Mesendoderm (in vitro differentiated cells): ENCODE results near the gene CMTM5.
"Not testable (repeated sequence)": the region's sequence is repeated elsewhere in the genome, so short reads cannot be mapped to it uniquely, and the experiment has no call there.

Experiments used
- DNase-seq: peaks from one replicate; pipeline ENCODE4 v3.0.0; 2013
- H2AK5ac ChIP-seq: 2 replicates; pipeline ENCODE4 v1.6.1; 2013; ENCODE audit warnings: low read length, inconsistent platforms
- H2BK120ac ChIP-seq: 2 replicates; pipeline ENCODE4 v1.6.1; 2013; ENCODE audit warnings: low read depth, mild to moderate bottlenecking, low read length, moderate library complexity, mixed read lengths
- H2BK15ac ChIP-seq: replicated peaks from 2 replicates; pipeline ENCODE4 v1.6.1; 2013; ENCODE audit warnings: low read depth, mild to moderate bottlenecking, moderate library complexity
- H2BK5ac ChIP-seq: 2 replicates; pipeline ENCODE4 v1.6.1; 2013; ENCODE audit warnings: low read length, inconsistent platforms
- H3K18ac ChIP-seq: 2 replicates; pipeline ENCODE4 v1.6.1; 2013; ENCODE audit warnings: mild to moderate bottlenecking, low read length, mixed read lengths
- H3K23ac ChIP-seq: one replicate; pipeline ENCODE4 v1.6.1; 2013; ENCODE audit warnings: low read length
- H3K27ac ChIP-seq: 2 replicates; pipeline ENCODE4 v1.5.1; 2013; ENCODE audit warnings: low read depth, mild to moderate bottlenecking, inconsistent platforms, low read length, moderate library complexity
- H3K27me3 ChIP-seq: 2 replicates; pipeline ENCODE4 v1.6.1; 2013; ENCODE audit warnings: low read length, control low read depth, mild to moderate bottlenecking, inconsistent platforms; ENCODE audit not compliant: insufficient read depth, poor library complexity
- H3K36me3 ChIP-seq: 2 replicates; pipeline ENCODE4 v1.6.1; 2013; ENCODE audit warnings: low read length, inconsistent platforms; ENCODE audit not compliant: control insufficient read depth, insufficient read depth
- H3K4ac ChIP-seq: one replicate; pipeline ENCODE4 v1.6.1; 2013; ENCODE audit warnings: low read depth, mild to moderate bottlenecking, low read length, moderate library complexity
- H3K4me1 ChIP-seq: 2 replicates; pipeline ENCODE4 v1.6.1; 2013; ENCODE audit warnings: low read depth, low read length, inconsistent platforms; ENCODE audit not compliant: control insufficient read depth
- H3K4me2 ChIP-seq: 2 replicates; pipeline ENCODE4 v1.6.1; 2013; ENCODE audit warnings: low read length
- H3K4me3 ChIP-seq: 2 replicates; pipeline ENCODE4 v1.5.1; 2013; ENCODE audit warnings: mild to moderate bottlenecking, low read length
- H3K56ac ChIP-seq: one replicate; pipeline ENCODE4 v1.6.1; 2013; ENCODE audit warnings: low read length
- H3K79me1 ChIP-seq: 2 replicates; pipeline ENCODE4 v1.6.1; 2013; ENCODE audit warnings: low read length, inconsistent platforms
- H3K79me2 ChIP-seq: 2 replicates; pipeline ENCODE4 v1.6.1; 2013; ENCODE audit warnings: mild to moderate bottlenecking, low read length; ENCODE audit not compliant: control insufficient read depth, insufficient read depth
- H3K9ac ChIP-seq: 2 replicates; pipeline ENCODE4 v1.6.1; 2013; ENCODE audit warnings: low read length, inconsistent platforms
- H4K5ac ChIP-seq: one replicate; pipeline ENCODE4 v1.6.1; 2013; ENCODE audit warnings: low read length
- H4K8ac ChIP-seq: one replicate; pipeline ENCODE4 v1.6.1; 2013; ENCODE audit warnings: low read depth, mild to moderate bottlenecking, control low read depth, low read length, moderate library complexity
- WGBS: extraction: QIAGEN DNeasy Blood & Tissue Kit; methylation state at CpG from one replicate; pipeline ENCODE4 v1.1.7; 2013; ENCODE audit warnings: low lambda C conversion rate, missing lambda C conversion rate; ENCODE audit not compliant: insufficient coverage; ENCODE audit errors: extremely low coverage; 5-methylcytosine and 5-hydroxymethylcytosine counted together

CMTM5 gene

DNA sequence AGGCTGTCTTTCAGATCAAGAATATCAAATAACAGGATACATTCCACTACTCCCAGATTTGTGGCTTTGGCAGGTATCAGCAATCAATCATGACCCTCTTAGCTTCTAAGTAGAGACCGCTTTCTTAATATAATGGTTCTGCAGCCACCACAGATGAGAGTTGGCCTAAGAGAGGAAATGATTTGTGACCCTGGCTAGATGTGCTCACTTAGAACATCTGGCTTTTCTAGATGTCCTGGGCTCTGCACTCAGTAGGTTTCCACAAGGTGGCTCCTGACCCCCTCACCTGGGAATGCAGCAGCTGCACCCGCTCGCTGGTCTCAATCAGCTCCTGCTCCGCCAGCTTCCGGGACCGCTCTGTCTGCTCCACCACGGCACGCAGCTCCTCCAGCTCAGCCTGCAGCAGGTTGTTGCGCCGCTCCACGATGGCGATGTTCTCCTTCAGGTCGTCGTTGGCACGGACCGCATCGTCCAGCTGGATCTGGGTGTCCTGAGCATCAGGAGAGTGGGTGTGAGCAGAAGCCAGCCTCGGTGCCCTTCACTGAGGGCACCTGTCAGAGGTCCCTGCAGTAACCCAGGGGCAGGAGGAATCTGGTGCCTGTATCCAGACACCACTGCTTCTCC is 8.9 kb downstream of the CMTM5 start:
- no peak overlapping the region for H3K4me3 ChIP-seq
- H4K8ac ChIP-seq = no peak overlapping the region
- H3K4me2 ChIP-seq = no peak overlapping the region
- H2BK5ac ChIP-seq = no peak overlapping the region
- H3K4me1 ChIP-seq = no peaks in the 10 kb centered on the region
- no peak overlapping the region for H2BK120ac ChIP-seq
- H4K5ac ChIP-seq = no peak overlapping the region
- no peaks in the 10 kb centered on the region for H3K79me2 ChIP-seq
- no peaks in the 10 kb centered on the region for H3K79me1 ChIP-seq
- H3K36me3 ChIP-seq = no peaks in the 10 kb centered on the region
- H3K27me3 ChIP-seq = no peaks in the 10 kb centered on the region
- H3K27ac ChIP-seq = no peak overlapping the region
- no CpG with 5 or more reads among the region's 18 CpGs for WGBS
- no peak overlapping the region for H3K9ac ChIP-seq
- H2AK5ac ChIP-seq = no peak overlapping the region
- H3K18ac ChIP-seq = no peak overlapping the region
- H3K56ac ChIP-seq = no peak overlapping the region
- no peak for DNase-seq
- H3K23ac ChIP-seq = no peak overlapping the region
- no peak overlapping the region for H2BK15ac ChIP-seq
- H3K4ac ChIP-seq = no peak overlapping the region

DNA sequence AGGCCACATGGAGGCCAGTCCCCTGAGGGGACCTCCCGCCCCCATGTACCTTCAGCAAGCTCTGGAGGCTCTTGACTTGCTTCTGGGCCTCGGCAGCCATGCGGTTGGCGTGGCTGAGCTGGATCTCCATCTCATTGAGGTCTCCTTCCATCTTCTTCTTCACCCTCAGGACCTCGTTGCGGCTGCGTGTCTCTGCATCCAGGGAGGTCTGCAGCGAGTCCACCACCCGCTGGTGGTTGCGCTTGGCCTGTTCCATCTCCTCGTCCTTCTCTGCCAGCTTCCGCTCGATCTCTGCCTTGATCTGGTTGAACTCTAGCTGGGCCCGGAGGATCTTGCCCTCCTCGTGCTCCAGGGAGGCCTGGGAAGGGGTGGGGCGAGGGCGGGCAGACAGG is 9.4 kb downstream of the CMTM5 start:
- H4K5ac ChIP-seq, H3K23ac ChIP-seq, H2BK120ac ChIP-seq: not testable (repeated sequence)

DNA sequence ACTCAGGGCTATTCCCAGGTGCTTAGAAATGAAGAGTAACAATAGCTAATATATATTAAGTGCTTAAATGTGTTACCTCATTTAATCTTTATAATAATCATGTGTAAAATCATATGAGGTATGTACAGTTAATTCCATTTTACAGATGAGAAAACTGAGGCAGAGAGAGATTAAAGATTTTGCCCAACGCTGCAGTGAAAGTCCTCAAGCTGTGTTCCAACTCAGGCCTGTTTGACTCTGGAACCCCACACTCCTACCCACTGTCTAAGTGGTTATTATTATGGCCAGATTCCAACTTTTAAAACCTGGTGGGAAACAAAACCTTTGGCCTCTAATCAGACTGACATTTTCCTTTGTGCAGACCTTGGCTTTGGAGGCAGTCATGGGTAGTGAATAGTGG is 10.2 kb downstream of the CMTM5 start:
- Histone ChIP-seq H3K79me2 (no peaks in the 10 kb centered on the region), H3K4me2 (no peak overlapping the region), H3K4me1 (no peaks in the 10 kb centered on the region), H3K27me3 (no peaks in the 10 kb centered on the region), H3K27ac (no peak overlapping the region), H3K23ac (no peak overlapping the region), H2AK5ac (no peak overlapping the region), H4K8ac (no peak overlapping the region), H4K5ac (no peak overlapping the region), H2BK15ac (no peak overlapping the region), H3K4me3 (no peak overlapping the region), H3K4ac (no peak overlapping the region), H3K56ac (no peak overlapping the region), H3K9ac (no peak overlapping the region), H3K36me3 (no peaks in the 10 kb centered on the region), H2BK5ac (no peak overlapping the region), H2BK120ac (no peak overlapping the region), H3K79me1 (no peaks in the 10 kb centered on the region), H3K18ac (no peak overlapping the region)
- no peak for DNase-seq
- no CpG with 5 or more reads among the region's 1 CpG for WGBS

More for the DNA sequence above, 9.4 kb downstream of the CMTM5 start:
- H3K79me2 ChIP-seq, H3K36me3 ChIP-seq, H2BK5ac ChIP-seq, H3K18ac ChIP-seq, H4K8ac ChIP-seq, H3K4me2 ChIP-seq, H3K27me3 ChIP-seq, H2BK15ac ChIP-seq, H3K9ac ChIP-seq, H3K4ac ChIP-seq, H3K56ac ChIP-seq, H3K79me1 ChIP-seq, H3K27ac ChIP-seq, H2AK5ac ChIP-seq, H3K4me1 ChIP-seq, H3K4me3 ChIP-seq, DNase-seq: not testable (repeated sequence)
- no CpG with 5 or more reads among the region's 17 CpGs for WGBS

DNA sequence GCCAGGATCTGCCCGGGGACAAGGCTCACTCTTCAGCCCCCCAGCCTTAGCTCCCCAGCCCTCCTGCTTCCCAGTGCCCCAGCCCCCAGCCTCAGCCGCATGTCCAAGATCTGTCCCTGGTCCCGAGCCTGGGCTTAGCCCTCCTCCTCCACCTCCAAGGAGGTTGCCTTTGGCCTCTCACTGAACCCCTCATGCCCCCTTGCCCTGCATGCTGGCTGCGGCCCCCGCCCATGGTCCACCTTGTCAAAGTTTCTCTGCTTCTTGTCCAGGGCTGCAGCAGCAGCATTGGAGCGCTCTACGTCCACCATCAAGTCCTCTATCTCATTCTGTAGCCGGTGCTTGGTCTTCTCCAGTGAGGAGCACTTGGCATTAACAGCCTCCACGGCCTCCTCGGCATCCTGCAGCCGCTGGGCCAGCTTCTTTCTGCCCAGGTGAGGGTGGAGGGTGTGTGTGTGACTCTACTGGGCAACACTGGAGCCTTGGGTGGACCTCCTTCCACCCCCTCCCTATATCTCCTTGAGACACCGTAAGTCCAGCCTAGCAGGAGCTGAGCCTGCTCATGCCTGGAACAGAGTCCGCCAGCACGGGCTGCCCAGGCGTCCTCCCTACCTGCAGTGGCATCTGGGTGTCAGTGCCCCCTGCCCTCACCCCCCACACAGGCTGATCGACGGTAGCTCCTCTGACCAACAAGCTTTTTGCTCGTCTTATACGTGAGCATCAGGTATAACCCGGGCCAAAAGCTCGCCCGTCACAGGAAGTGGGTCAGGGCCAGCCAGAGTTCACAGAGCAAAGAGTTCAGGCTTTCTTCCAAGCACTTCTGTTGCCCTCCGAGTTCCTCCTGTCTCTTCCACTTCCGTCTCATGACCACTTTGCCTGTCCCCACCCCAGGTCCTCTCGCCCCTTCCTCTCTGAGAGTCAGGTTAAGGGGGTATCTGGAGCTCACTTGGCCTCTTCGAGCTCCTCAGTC is 11.4 kb downstream of the CMTM5 start:
- Histone ChIP-seq H3K79me1 (no peaks in the 10 kb centered on the region), H3K9ac (no peak overlapping the region), H2BK120ac (no peak overlapping the region), H2BK5ac (no peak overlapping the region), H3K4me1 (no peaks in the 10 kb centered on the region), H2BK15ac (no peak overlapping the region), H3K4me3 (no peak overlapping the region), H3K56ac (no peak overlapping the region), H3K4ac (no peak overlapping the region), H3K4me2 (no peak overlapping the region), H3K23ac (no peak overlapping the region), H2AK5ac (no peak overlapping the region), H4K8ac (no peak overlapping the region), H3K36me3 (no peaks in the 10 kb centered on the region), H3K27me3 (no peaks in the 10 kb centered on the region), H3K27ac (no peak overlapping the region), H3K79me2 (no peaks in the 10 kb centered on the region), H4K5ac (no peak overlapping the region), H3K18ac (no peak overlapping the region)
- no peak for DNase-seq
- no CpG with 5 or more reads among the region's 26 CpGs for WGBS

DNA sequence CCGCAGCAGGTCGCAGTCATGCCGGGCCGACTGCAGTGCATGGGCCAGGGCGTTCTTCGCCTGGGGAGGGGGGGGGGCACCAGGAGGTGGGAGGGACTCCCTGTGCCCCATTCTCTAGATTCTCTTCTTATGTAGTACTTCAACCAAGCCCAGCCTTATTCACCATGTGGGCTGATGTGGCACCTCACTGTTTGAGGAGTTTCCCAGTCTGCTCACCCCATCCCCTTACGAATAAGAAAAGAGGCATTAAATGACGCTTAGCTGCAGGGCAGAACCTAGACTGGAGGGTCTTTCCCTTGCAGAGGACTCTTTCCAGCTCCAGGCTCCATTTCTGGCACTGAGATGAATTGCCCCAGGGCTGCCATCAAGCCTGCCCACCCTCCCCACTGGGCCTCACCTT is 12.2 kb downstream of the CMTM5 start:
- no peak overlapping the region for H2BK120ac ChIP-seq
- no peak overlapping the region for H3K4ac ChIP-seq
- H3K79me2 ChIP-seq = no peaks in the 10 kb centered on the region
- H3K4me1 ChIP-seq = no peaks in the 10 kb centered on the region
- no peaks in the 10 kb centered on the region for H3K79me1 ChIP-seq
- no peak overlapping the region for H2AK5ac ChIP-seq
- WGBS = no CpG with 5 or more reads among the region's 8 CpGs
- H4K8ac ChIP-seq = no peak overlapping the region
- DNase-seq = no peak
- no peak overlapping the region for H2BK15ac ChIP-seq
- no peak overlapping the region for H4K5ac ChIP-seq
- H3K4me2 ChIP-seq = no peak overlapping the region
- no peak overlapping the region for H3K4me3 ChIP-seq
- H3K27me3 ChIP-seq = no peaks in the 10 kb centered on the region
- H3K56ac ChIP-seq = no peak overlapping the region
- H3K23ac ChIP-seq = no peak overlapping the region
- H3K18ac ChIP-seq = no peak overlapping the region
- no peak overlapping the region for H2BK5ac ChIP-seq
- no peak overlapping the region for H3K9ac ChIP-seq
- H3K36me3 ChIP-seq = no peaks in the 10 kb centered on the region
- H3K27ac ChIP-seq = no peak overlapping the region
